ENCODE measurements around the gene ANP32A.

ANP32A gene

DNA sequence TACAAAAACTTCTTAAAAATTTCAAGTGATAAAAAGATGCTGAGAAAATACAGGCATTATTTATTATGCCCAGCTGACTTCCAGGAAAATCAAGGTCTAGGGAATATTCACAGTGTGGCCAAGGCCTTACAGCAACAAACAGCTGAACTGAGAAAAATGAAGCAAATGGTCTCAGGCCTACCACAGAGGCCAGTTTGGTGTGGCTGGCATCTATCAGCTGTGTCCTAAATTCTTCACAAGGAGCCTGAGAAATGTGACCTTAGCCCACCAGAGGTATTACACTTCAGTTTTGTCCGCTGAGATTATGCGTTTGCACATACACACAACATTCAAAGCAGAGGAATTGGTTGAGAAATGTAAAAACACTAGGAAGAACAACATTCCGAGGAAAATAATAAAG is 77.4 kb downstream of the ANP32A start:
- ATAC-seq = no peak

DNA sequence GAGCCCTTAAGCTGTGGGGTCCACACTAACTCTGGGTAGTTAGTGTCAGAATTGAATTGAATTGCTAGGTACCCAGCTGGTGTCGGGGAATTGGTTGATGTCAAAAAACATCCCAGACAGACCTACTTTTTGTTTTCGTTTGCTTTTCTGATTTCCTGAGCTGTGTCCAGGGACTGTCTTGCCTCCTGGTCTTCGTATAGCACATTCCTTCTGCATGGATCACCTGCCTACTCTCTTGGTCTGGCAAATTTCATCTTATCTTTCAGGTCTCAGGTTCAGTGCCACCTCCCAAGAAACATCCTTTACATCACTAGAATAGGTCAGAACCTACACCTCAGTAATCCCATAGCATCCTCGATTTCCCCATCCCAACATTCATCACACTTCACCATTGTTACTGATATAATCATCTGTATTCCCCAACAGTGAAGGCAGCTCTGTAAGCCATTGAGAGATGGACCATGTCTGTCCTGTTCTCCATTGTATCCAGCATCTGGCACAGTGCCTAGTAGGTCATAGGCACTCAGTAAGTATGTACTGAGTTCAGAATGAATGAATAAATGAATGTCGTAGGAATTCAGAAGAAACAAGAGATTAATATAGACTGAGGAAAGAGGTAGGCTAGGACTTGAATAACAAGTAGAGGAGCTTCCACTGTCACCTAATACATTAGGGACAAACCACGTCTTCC is 81.2 kb downstream of the ANP32A start:
- H3K27me3 Mint-ChIP-seq = no peaks in the 10 kb centered on the region
- no peak overlapping the region for H3K4me3 Mint-ChIP-seq
- DNase-seq = no peak
- H3K9me3 Mint-ChIP-seq = no peaks in the 10 kb centered on the region
- no peaks in the 10 kb centered on the region for H3K4me1 Mint-ChIP-seq
- no peak for ATAC-seq
- H3K36me3 Mint-ChIP-seq (ENCODE audit: low read depth) = no peaks in the 10 kb centered on the region
- no peak overlapping the region for H3K27ac Mint-ChIP-seq

More for the DNA sequence above, 77.4 kb downstream of the ANP32A start:
- H3K27me3 Mint-ChIP-seq = no peaks in the 10 kb centered on the region
- no peak for DNase-seq
- H3K4me1 Mint-ChIP-seq = no peaks in the 10 kb centered on the region
- no peak overlapping the region for H3K4me3 Mint-ChIP-seq
- H3K9me3 Mint-ChIP-seq = no peaks in the 10 kb centered on the region
- H3K36me3 Mint-ChIP-seq (ENCODE audit: low read depth) = no peaks in the 10 kb centered on the region
- no peak overlapping the region for H3K27ac Mint-ChIP-seq

DNA sequence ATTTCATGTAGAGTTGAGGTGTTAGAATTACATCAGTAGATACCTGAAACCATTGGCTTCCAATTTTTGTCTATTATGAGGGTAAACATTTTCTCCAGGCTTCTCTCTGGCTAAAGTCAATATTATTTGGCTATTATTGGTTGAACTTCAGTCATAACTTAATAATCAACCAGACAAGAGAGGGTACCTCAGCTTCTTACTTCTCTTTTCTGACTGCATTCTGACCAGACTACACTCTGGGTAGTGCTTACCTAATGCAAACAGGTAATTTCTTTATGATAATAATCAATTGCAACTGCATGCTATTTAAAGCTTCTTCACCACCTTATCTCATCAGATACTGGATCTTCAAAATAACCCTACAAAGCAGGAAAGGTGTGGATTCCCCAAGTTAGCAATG is 85.1 kb downstream of the ANP32A start:
- Mint-ChIP-seq H3K36me3 (ENCODE audit: low read depth) (no peaks in the 10 kb centered on the region), H3K9me3 (no peaks in the 10 kb centered on the region), H3K27ac (no peak overlapping the region), H3K4me3 (no peak overlapping the region), H3K27me3 (no peaks in the 10 kb centered on the region), H3K4me1 (peaks cover 3% of the 10 kb centered on the region)
- ATAC-seq = no peak
- no peak for DNase-seq

DNA sequence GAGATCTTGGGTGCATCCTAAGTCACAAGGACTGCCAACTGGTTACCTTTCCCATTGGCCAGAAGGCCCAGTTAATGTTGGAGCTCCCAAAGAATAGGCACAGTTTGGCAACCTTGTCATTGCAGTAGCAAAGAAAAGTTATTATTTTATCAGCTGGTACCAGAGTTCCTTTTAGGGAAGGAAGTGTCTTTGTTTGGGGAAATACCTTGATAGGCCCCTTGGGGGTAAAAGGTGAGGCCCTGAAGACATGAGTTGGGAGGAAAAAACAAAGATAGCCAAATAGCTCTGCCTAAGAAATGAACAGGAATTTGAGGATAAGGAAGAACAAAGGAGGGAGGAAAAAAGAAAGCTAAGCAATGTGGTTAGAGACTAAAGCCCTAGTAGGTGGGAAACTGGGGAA is 85.8 kb downstream of the ANP32A start:
- no peak for ATAC-seq
- no peak overlapping the region for H3K27ac Mint-ChIP-seq
- H3K36me3 Mint-ChIP-seq (ENCODE audit: low read depth) = no peaks in the 10 kb centered on the region
- H3K4me3 Mint-ChIP-seq = no peak overlapping the region
- H3K4me1 Mint-ChIP-seq = peaks cover 3% of the 10 kb centered on the region
- DNase-seq = no peak
- H3K9me3 Mint-ChIP-seq = no peaks in the 10 kb centered on the region
- H3K27me3 Mint-ChIP-seq = no peaks in the 10 kb centered on the region

DNA sequence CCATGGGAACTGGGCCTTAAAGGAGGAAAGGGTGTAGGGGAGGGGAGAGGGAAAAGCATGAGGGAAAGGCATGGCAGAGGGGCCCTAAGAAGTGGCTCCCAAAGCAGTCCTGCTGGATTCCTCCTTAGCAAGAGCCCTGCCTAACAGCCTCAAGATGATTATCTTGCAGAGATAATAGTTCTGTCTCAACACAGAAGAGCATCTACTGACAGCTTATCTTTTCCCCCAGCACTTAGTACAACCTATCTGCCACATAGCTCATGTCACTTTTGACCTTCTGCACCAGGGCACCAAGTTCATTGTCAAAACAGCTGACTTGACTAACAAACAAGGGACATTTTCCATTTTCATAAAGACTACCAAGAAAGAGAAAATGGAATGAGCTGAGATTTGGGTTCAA is 86.3 kb downstream of the ANP32A start:
- H3K36me3 Mint-ChIP-seq (ENCODE audit: low read depth) = no peaks in the 10 kb centered on the region
- no peak overlapping the region for H3K27ac Mint-ChIP-seq
- no peak for DNase-seq

DNA sequence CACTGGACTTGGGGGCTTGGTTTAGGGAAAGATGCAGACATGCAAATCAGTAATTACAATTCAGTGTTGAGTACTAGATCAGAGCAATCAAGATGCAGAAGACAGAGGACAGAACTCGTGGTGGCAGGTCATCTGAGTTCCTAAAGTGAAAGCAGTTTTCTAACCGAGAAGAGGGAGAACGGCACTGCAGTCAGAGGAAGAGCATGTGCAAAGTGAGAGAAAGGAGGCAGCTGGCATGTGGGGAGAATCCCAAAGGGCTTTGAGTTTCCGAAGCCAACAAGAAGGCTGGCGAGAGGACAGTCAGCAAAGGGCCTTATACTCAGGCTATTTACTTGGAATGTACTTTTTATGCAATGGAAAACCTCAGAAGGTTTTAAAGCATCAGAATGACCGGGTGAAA is 87.0 kb downstream of the ANP32A start:
- H3K9me3 Mint-ChIP-seq = no peaks in the 10 kb centered on the region
- no peak overlapping the region for H3K4me3 Mint-ChIP-seq
- no peak for DNase-seq
- H3K27me3 Mint-ChIP-seq = no peaks in the 10 kb centered on the region
- no peak for ATAC-seq
- H3K36me3 Mint-ChIP-seq (ENCODE audit: low read depth) = no peaks in the 10 kb centered on the region
- no peak overlapping the region for H3K27ac Mint-ChIP-seq
- H3K4me1 Mint-ChIP-seq = peaks cover 3% of the 10 kb centered on the region

More for the DNA sequence above, 86.3 kb downstream of the ANP32A start:
- Mint-ChIP-seq H3K4me1 (peaks cover 3% of the 10 kb centered on the region), H3K9me3 (no peaks in the 10 kb centered on the region), H3K27me3 (no peaks in the 10 kb centered on the region), H3K4me3 (no peak overlapping the region)
- ATAC-seq = no peak

DNA sequence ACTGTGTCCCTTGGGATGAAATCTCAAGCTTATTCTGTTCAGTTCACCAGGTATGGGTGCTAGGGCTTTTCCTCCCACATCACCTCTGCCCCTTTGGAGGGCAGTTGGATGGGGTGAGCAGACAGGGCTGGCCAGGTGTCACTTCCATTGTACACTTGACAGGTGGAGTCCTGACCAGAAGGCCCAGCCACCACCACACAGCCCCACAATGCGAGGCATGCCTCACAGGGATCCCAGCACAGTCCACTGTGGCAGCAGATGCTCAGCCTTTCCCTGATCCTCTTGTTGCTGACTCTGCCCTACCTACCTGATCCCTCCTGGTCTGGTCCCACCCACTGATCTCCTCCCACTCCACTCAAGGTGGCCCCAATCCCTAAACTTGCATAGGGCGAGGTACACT is 88.2 kb downstream of the ANP32A start:
- Mint-ChIP-seq H3K9me3 (no peaks in the 10 kb centered on the region), H3K36me3 (ENCODE audit: low read depth) (no peaks in the 10 kb centered on the region), H3K4me3 (no peak overlapping the region), H3K27me3 (no peaks in the 10 kb centered on the region), H3K27ac (no peak overlapping the region), H3K4me1 (peaks cover 3% of the 10 kb centered on the region)
- DNase-seq (no peak), ATAC-seq (no peak)

DNA sequence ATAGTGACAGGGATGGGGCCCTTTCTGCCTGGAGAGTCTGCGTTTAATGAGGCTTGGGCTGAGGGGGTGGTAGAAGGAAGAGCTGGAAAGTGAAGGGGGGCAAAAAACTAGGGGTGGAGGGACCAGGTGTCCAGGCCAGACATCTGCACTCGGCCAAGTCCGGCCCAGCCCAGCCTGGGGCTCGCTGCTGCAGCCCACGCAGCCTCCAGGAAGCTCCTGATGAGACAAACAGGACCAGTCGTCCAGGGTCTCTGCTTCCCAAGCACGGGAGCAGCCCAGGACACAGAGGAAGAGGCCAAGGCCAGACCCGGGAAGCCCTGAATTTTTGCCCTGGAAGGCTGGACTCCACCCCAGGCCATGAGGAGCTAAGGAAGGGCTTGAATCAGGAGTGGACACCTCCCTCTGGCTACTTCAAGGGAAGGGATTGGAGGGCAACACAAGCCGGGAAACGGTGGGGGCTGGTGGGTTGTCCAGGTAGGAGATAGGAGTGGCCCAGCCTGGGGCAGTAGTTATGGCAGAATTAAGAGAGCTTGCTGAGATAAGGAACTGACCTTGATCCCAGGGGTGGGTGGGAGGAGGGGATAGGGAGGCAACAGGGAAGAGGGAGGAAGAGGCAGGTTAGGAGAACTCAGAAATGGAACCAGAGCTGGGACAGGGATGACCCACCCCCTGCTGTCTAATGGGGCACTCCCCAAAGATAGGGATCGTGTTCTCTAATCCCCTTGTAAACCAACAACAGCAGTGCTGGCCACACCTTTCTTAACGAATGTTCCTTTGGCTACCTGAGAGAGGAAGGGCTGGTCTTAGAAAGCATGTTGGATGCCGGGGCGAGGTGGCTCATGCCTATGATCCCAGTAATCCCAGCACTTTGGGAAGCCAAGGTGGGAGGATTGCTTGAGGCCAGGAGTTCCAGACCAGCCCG is 89.5 kb downstream of the ANP32A start:
- Mint-ChIP-seq H3K9me3 (no peaks in the 10 kb centered on the region), H3K36me3 (ENCODE audit: low read depth) (no peaks in the 10 kb centered on the region), H3K4me3 (no peak overlapping the region), H3K27me3 (no peaks in the 10 kb centered on the region), H3K27ac (no peak overlapping the region), H3K4me1 (peaks cover 3% of the 10 kb centered on the region)
- no peak for ATAC-seq
- DNase-seq = no peak

DNA sequence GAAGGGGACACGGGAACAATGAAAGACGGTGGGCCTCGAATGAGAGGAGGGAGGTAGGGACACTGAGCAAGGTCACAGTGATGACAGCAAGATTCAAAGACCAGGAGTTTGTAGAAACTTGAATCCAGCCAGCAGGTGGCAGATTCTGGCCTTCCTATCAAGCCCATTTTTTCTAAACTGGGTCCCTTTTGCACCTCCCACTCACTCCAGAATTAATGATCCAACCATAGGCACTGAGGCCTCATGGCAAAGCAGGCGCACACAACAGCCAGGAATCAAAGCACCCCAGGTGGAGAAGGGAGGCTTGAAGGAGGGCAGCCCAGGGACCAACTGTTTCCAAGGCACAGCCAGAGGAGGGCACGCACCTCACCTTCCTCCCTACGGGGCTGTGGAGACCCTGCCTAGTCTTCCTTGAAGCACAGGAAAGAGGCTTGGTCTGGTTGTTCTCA is 90.2 kb downstream of the ANP32A start:
- no peaks in the 10 kb centered on the region for H3K36me3 Mint-ChIP-seq (ENCODE audit: low read depth)
- ATAC-seq = no peak
- H3K4me3 Mint-ChIP-seq = no peak overlapping the region
- H3K9me3 Mint-ChIP-seq = no peaks in the 10 kb centered on the region
- H3K27ac Mint-ChIP-seq = no peak overlapping the region
- H3K4me1 Mint-ChIP-seq = peaks cover 3% of the 10 kb centered on the region
- DNase-seq = peak; percentile 10
- H3K27me3 Mint-ChIP-seq = no peaks in the 10 kb centered on the region

DNA sequence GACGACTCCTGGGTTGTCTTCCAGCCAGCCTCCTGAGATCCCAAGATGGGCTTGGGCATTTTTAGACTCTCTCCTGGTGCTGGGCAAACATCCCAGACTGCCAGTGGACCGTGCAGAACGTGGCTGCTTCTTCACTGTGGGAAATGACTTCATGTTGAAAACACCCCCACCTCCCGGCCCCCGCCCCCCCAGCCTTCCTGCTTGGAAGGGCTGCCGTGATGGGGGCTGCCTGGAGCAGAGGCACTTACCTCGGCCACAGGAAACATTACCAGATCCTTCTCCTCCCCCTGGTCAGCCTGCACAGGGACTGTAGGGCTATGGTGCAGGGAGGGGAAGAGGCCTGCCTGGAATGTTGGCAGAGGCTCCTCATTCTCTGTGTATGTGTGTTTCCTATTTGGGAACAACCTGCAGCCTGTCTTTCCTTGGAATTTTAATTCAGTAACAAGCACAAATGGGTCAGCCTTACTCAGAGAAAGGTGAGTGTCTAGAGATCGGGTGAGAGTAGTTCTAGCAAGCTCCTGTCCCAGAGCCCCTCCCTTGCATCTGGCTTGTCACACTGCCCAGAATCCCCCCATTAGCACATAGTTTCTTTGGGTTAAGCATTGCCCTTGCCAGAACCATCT is 90.8 kb downstream of the ANP32A start:
- Mint-ChIP-seq H3K27ac (no peak overlapping the region), H3K9me3 (no peaks in the 10 kb centered on the region), H3K36me3 (ENCODE audit: low read depth) (no peaks in the 10 kb centered on the region), H3K4me1 (peaks cover 3% of the 10 kb centered on the region), H3K27me3 (no peaks in the 10 kb centered on the region), H3K4me3 (no peak overlapping the region)
- no peak for ATAC-seq
- DNase-seq = no peak

Measured in activated naive CD8-positive, alpha-beta T cell treated with anti-CD3 and anti-CD28 coated beads, Interleukin-2, amount 50 U/mL, for 24 hours (primary cell).